HepG2 (cell line): Measurements from ENCODE around the gene MRPL54. TPM values are rescaled to one million over a fixed set of nuclear protein-coding genes. Genes with fewer than 3 reads are reported as not detected.

Experiments
- ATAC-seq: fragments of 200-7000 bp; cut with Tn5 transposase; 3 replicates; pipeline ENCODE4 v1.9.1; 2020; ENCODE audit warnings: mild to moderate bottlenecking, moderate library complexity
- BruUV-seq: library from RNA; stranded (reverse); fragments of 400-500 nt; replicated peaks from 2 replicates; lab custom pipeline; 2021; lab: Mats Ljungman, UMichigan
- CTCF ChIA-PET: fragments of 300-600 bp; formaldehyde crosslinking; extraction: SDS; loops from one replicate; lab custom pipeline; 2021; ENCODE audit warnings: low total read pairs, inconsistent platforms, low intra/inter-chr PET ratio; lab: Yijun Ruan, JAX
- POLR2A ChIA-PET: fragments of 350-600 bp; sonication (Branson Sonifier 250); formaldehyde crosslinking; loops from one replicate; lab custom pipeline; 2020; ENCODE audit warnings: antibody characterized with exemption, inconsistent platforms; lab: Yijun Ruan, JAX
- DNase-seq: peaks from one replicate; pipeline ENCODE4 v3.0.0-alpha.2; 2015; ENCODE audit warnings: low spot score
- FAIRE-seq: peaks from 3 replicates; lab custom pipeline; 2011; peaks lifted over from hg19 to GRCh38; lab: Jason Lieb, UNC
- H2AFZ ChIP-seq: one replicate; pipeline ENCODE4 v1.6.1; 2011; ENCODE audit warnings: low read length, inconsistent platforms
- H3K27ac ChIP-seq: fragments of 300-600 bp; 3 replicates; pipeline ENCODE4 v1.8.0; 2011; ENCODE audit warnings: mixed run types, mild to moderate bottlenecking, mixed read lengths, low read length, inconsistent platforms; ENCODE audit not compliant: insufficient read depth; ENCODE audit errors: extremely low read length
- H3K27me3 ChIP-seq, 2 experiments: fragments of 200-600 bp in 1 of 2; 2 replicates in 1 of 2; 3 replicates in 1 of 2; pipeline versions ENCODE4 v1.6.0 to v1.8.0; 2011; ENCODE audit warnings: low read length in 2 of 2, mild to moderate bottlenecking in 2 of 2, moderate library complexity in 2 of 2, inconsistent platforms in 1 of 2; ENCODE audit not compliant: insufficient read depth in 2 of 2, control insufficient read depth in 1 of 2
- H3K36me3 ChIP-seq, 2 experiments: fragments of 200-600 bp in 1 of 2; replicated peaks in 1 of 2; 2 replicates in 1 of 2; 3 replicates in 1 of 2; pipeline versions ENCODE4 v1.5.1 to v1.8.0; 2011; ENCODE audit warnings: low read length in 2 of 2, inconsistent platforms in 1 of 2; ENCODE audit not compliant: insufficient read depth in 2 of 2, control insufficient read depth in 1 of 2
- H3K4me1 ChIP-seq: 2 replicates; pipeline ENCODE4 v1.5.1; 2012; ENCODE audit warnings: low read length, inconsistent platforms; ENCODE audit not compliant: insufficient read depth
- H3K4me2 ChIP-seq: 2 replicates; pipeline ENCODE4 v1.6.0; 2011; ENCODE audit warnings: low read depth, low read length, inconsistent platforms
- H3K4me3 ChIP-seq, 3 experiments: fragments of 200-600 bp in 1 of 3; sonication (generic), shearing (Covaris generic) in 1 of 3; replicated peaks in 1 of 3; 2 replicates each; pipeline ENCODE4 v1.5.1; 2011 to 2016; ENCODE audit warnings: low read length in 3 of 3, inconsistent platforms in 2 of 3, low read depth in 2 of 3, mild to moderate bottlenecking in 2 of 3, control low read depth in 1 of 3, mixed read lengths in 1 of 3; ENCODE audit not compliant: insufficient read depth in 1 of 3
- H3K79me2 ChIP-seq: one replicate; pipeline ENCODE4 v1.6.1; 2011; ENCODE audit warnings: low read length, inconsistent platforms; ENCODE audit not compliant: insufficient read depth
- H3K9ac ChIP-seq: 2 replicates; pipeline ENCODE4 v1.6.0; 2011; ENCODE audit warnings: mild to moderate bottlenecking, low read depth, low read length, inconsistent platforms; ENCODE audit not compliant: insufficient read depth
- H3K9me3 ChIP-seq: 2 replicates; pipeline ENCODE4 v1.5.1; 2012; ENCODE audit warnings: mild to moderate bottlenecking, low read length
- H4K20me1 ChIP-seq: 2 replicates; pipeline ENCODE4 v1.6.0; 2011; ENCODE audit warnings: inconsistent platforms, mild to moderate bottlenecking, low read length, moderate library complexity; ENCODE audit not compliant: insufficient read depth
- AGO2 ChIP-seq: fragments of 200-400 bp; formaldehyde crosslinking; optimal IDR thresholded peaks from 2 replicates; pipeline ENCODE3; 2017; ENCODE audit warnings: mild to moderate bottlenecking, low read depth, low read length, moderate library complexity
- KDM3A ChIP-seq: IDR thresholded peaks from 2 replicates; pipeline ENCODE4 v1.6.1; 2018; ENCODE audit warnings: low read depth, missing compliant biosample characterization
- RBFOX2 ChIP-seq: fragments of 200-400 bp; formaldehyde crosslinking; IDR thresholded peaks from 2 replicates; pipeline ENCODE4 v1.6.1; 2017; ENCODE audit warnings: low read depth, mild to moderate bottlenecking, low read length
- ZNF34 ChIP-seq: sonication (generic); formaldehyde crosslinking; IDR thresholded peaks from 2 replicates; pipeline ENCODE4 v1.4.0; 2020; ENCODE audit warnings: mild to moderate bottlenecking, missing genetic modification reagents, borderline replicate concordance
- ZNF543 ChIP-seq: sonication (generic); formaldehyde crosslinking; IDR thresholded peaks from 2 replicates; pipeline ENCODE4 v1.4.0; 2020; ENCODE audit warnings: mild to moderate bottlenecking, missing genetic modification reagents
- WGBS: methylation state at CpG from one replicate; pipeline ENCODE4 v1.1.6; 2017; ENCODE audit warnings: low lambda C conversion rate; 5-methylcytosine and 5-hydroxymethylcytosine counted together
- in situ Hi-C: cut with HindIII; loops from 2 replicates; pipeline ENCODE4 v1.10.0; 2017; ENCODE audit warnings: low pct_unique_long_range_greater_than_20kb; ENCODE audit not compliant: extremely low pct_ligation_motif_present
- intact Hi-C: fragments of 100-400 bp; cut with micrococcal nuclease; formaldehyde crosslinking; loops from one replicate; pipeline ENCODE4 v1.10.0; 2022; ENCODE audit not compliant: unreplicated experiment
- polyA plus RNA-seq, 8 experiments: library from polyadenylated mRNA; depleted of rRNA in 3 of 8; stranded (reverse) in 7 of 8; unstranded in 1 of 8; fragments of >200 nt; fragmentation: Illumina TruSeq in 4 of 8; extraction: Trizol in 4 of 8; gene quantifications; 2 replicates each; pipeline versions ENCODE4 v1.2.1 to v1.2.3, GENCODE V29; 2011 to 2016; ENCODE audit warnings: low read depth in 4 of 8, missing spikeins in 1 of 8, mixed read lengths in 1 of 8; ENCODE audit not compliant: insufficient read depth in 1 of 8
- total RNA-seq, 5 experiments: library from RNA; depleted of rRNA; stranded (reverse); fragments of >200 nt; fragmentation: Illumina TruSeq; extraction: Trizol; gene quantifications; 2 replicates each; pipeline ENCODE4 v1.2.3, GENCODE V29; 2016; ENCODE audit warnings: low read depth in 1 of 5
- TF ChIP-seq, protein P1 (sequence below): sonication (generic); formaldehyde crosslinking; IDR thresholded peaks from 2 replicates; pipeline ENCODE4 v1.4.0; 2020; ENCODE audit warnings: missing genetic modification reagents
- TF ChIP-seq, protein P2 (sequence below), 2 experiments: sonication (generic) in 1 of 2; formaldehyde crosslinking in 1 of 2; IDR thresholded peaks; 2 replicates each; pipeline versions ENCODE4 v1.5.1 to v1.6.1; 2011 to 2020; ENCODE audit warnings: borderline replicate concordance in 1 of 2, low read depth in 1 of 2, low read length in 1 of 2, mild to moderate bottlenecking in 1 of 2, missing genetic modification reagents in 1 of 2, moderate library complexity in 1 of 2
- TF ChIP-seq, protein P3 (sequence below): sonication (generic); formaldehyde crosslinking; IDR thresholded peaks from 2 replicates; pipeline ENCODE4 v1.5.1; 2020; ENCODE audit warnings: missing genetic modification reagents, mild to moderate bottlenecking, borderline replicate concordance

Gene MRPL54
- total and polyA plus RNA-seq, 2 of the 13 experiments (the other 11 are each of a cell fraction or from before 2014, with no cell fraction given), result 36.8 to 66.9 TPM

DNA sequence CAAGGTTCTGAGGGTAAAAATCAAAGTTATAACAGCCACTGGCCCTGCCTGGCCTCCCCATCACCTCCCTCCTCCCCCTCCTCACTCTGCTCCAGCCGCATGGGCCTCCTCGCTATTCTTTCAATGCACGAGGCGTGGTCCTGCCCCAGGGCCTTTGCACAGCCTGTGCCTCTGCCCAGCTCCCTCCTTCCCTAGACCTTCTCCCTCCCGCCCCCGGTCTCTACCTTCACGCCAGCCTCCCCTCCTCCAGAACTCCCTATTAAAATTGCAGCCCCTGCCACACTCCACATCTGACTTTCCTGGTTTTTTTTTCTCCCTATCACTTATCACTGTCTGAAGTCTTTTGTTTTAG, 6.2 kb downstream of the MRPL54 start (continued):
- TF ChIP-seq, protein P1, sequence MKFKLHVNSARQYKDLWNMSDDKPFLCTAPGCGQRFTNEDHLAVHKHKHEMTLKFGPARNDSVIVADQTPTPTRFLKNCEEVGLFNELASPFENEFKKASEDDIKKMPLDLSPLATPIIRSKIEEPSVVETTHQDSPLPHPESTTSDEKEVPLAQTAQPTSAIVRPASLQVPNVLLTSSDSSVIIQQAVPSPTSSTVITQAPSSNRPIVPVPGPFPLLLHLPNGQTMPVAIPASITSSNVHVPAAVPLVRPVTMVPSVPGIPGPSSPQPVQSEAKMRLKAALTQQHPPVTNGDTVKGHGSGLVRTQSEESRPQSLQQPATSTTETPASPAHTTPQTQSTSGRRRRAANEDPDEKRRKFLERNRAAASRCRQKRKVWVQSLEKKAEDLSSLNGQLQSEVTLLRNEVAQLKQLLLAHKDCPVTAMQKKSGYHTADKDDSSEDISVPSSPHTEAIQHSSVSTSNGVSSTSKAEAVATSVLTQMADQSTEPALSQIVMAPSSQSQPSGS (CRISPR knock-in tag), result no peak
- TF ChIP-seq ZNF543 (CRISPR knock-in tag), result no peak
- TF ChIP-seq ZNF34 (CRISPR knock-in tag), result no peak
- TF ChIP-seq, protein P2, sequence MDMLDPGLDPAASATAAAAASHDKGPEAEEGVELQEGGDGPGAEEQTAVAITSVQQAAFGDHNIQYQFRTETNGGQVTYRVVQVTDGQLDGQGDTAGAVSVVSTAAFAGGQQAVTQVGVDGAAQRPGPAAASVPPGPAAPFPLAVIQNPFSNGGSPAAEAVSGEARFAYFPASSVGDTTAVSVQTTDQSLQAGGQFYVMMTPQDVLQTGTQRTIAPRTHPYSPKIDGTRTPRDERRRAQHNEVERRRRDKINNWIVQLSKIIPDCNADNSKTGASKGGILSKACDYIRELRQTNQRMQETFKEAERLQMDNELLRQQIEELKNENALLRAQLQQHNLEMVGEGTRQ (IDR thresholded peaks at IDR 0.05; ENCODE audit: low read depth, low read length), result no peak
- TF ChIP-seq, protein P2 (CRISPR knock-in tag; IDR thresholded peaks at IDR 0.05; ENCODE audit: borderline replicate concordance), result no peak
- TF ChIP-seq, protein P3, sequence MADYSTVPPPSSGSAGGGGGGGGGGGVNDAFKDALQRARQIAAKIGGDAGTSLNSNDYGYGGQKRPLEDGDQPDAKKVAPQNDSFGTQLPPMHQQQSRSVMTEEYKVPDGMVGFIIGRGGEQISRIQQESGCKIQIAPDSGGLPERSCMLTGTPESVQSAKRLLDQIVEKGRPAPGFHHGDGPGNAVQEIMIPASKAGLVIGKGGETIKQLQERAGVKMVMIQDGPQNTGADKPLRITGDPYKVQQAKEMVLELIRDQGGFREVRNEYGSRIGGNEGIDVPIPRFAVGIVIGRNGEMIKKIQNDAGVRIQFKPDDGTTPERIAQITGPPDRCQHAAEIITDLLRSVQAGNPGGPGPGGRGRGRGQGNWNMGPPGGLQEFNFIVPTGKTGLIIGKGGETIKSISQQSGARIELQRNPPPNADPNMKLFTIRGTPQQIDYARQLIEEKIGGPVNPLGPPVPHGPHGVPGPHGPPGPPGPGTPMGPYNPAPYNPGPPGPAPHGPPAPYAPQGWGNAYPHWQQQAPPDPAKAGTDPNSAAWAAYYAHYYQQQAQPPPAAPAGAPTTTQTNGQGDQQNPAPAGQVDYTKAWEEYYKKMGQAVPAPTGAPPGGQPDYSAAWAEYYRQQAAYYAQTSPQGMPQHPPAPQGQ (CRISPR knock-in tag), result no peak

DNA sequence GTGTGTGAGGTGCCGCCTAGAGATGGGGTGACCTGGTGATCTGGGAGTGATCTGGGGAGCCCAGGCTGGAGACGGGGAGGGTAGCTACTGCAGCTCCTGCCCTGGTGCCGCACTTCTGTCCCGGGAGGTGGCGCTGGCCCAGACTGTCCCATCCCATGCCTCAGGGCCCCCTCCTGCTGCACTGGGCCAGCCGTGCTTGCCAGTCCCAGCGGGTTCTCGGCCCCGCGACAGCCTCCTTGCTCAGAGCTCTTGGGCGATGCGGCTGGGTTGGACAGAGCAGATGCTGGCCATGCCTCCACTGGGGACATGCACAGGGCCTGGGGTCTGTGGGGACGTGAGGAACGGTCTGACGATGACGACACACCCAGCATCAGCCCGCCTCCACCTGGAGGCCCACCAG, 7.0 kb downstream of the MRPL54 start:
- no peak overlapping the region for H3K4me3 ChIP-seq
- no peaks in the 10 kb centered on the region for H3K9me3 ChIP-seq
- H3K27ac ChIP-seq, result no peak overlapping the region
- in situ Hi-C loops, result no loop called here
- H2AFZ ChIP-seq, result no peak overlapping the region
- no peak overlapping the region for H3K9ac ChIP-seq
- DNase-seq, result no peak
- no peak overlapping the region for H3K4me2 ChIP-seq
- ATAC-seq, result no peak; the same call in 2 of the 3 replicates
- ChIA-PET CTCF (no interaction called here), POLR2A (no interaction called here)
- peaks cover 9 to 20% of the 10 kb centered on the region in 2 experiments; a peak in 2 of 5 replicates for H3K36me3 ChIP-seq
- H3K4me1 ChIP-seq, result no peaks in the 10 kb centered on the region
- no peaks in the 10 kb centered on the region for H3K79me2 ChIP-seq
- H4K20me1 ChIP-seq, result no peaks in the 10 kb centered on the region
- FAIRE-seq, result no peak
- intact Hi-C loops, result loop anchor here (10.0 kb wide), 1 partner anchor 65 kb away; the partner anchor contains the start of genes PIP5K1C and TJP3
- TF ChIP-seq KDM3A (CRISPR knock-in tag) (no peak), AGO2 (peak; percentile 53), RBFOX2 (peak; percentile 29; the same call in 1 of the 2 replicates)
- 84% methylated on average over 6 of the region's 17 CpGs for WGBS
- no TSS peak for BruUV-seq
- H3K27me3 ChIP-seq, result peaks cover 0 to 7% of the 10 kb centered on the region in 2 experiments; a peak in 1 of 5 replicates
